Measurements from ENCODE around the gene FANCB. TPM values are rescaled to one million over a fixed set of nuclear protein-coding genes. Genes with fewer than 3 reads are reported as not detected.

FANCB gene
- total RNA-seq, 2 experiments from 2014 or later, result 10.9 to 14.7 TPM

GRCh38 chrX:14825851-14826250 is 47.0 kb downstream of the FANCB start:
- Mint-ChIP-seq H3K27me3 (no peaks in the 10 kb centered on the region), H3K27ac (no peak overlapping the region), H3K4me3 (no peak overlapping the region), H3K9me3 (no peaks in the 10 kb centered on the region), H3K36me3 (ENCODE audit: low read depth) (no peaks in the 10 kb centered on the region), H3K4me1 (no peaks in the 10 kb centered on the region)
- CTCF ChIA-PET, result no interaction called here
- DNase-seq, result no peak
- POLR2A ChIA-PET, result no interaction called here

GRCh38 chrX:14819769-14820168 is 53.1 kb downstream of the FANCB start:
- H3K36me3 Mint-ChIP-seq (ENCODE audit: low read depth), result no peaks in the 10 kb centered on the region
- no peak overlapping the region for H3K27ac Mint-ChIP-seq
- no peaks in the 10 kb centered on the region for H3K27me3 Mint-ChIP-seq
- ChIA-PET CTCF (interaction anchor here (1.2 kb wide), 1 partner anchor 42 kb away, joined by 3 read pairs; no protein-coding TSS in a partner anchor), POLR2A (no interaction called here)
- no peaks in the 10 kb centered on the region for H3K4me1 Mint-ChIP-seq
- no peak for DNase-seq
- H3K4me3 Mint-ChIP-seq, result no peak overlapping the region
- H3K9me3 Mint-ChIP-seq, result no peaks in the 10 kb centered on the region

GRCh38 chrX:14817571-14817970 is 55.3 kb downstream of the FANCB start:
- ChIA-PET CTCF (no interaction called here), POLR2A (no interaction called here)
- Mint-ChIP-seq H3K27me3 (no peaks in the 10 kb centered on the region), H3K4me3 (no peak overlapping the region), H3K9me3 (no peaks in the 10 kb centered on the region), H3K27ac (no peak overlapping the region), H3K36me3 (ENCODE audit: low read depth) (no peaks in the 10 kb centered on the region), H3K4me1 (no peaks in the 10 kb centered on the region)
- DNase-seq, result no peak

GRCh38 chrX:14802943-14803710 is 69.7 kb downstream of the FANCB start:
- ChIA-PET CTCF (no interaction called here), POLR2A (no interaction called here)
- no peak for DNase-seq
- H3K9me3 Mint-ChIP-seq, result peaks cover 7% of the 10 kb centered on the region
- no peaks in the 10 kb centered on the region for H3K27me3 Mint-ChIP-seq
- H3K27ac Mint-ChIP-seq, result no peak overlapping the region
- H3K4me1 Mint-ChIP-seq, result peaks cover 7% of the 10 kb centered on the region
- no peak overlapping the region for H3K4me3 Mint-ChIP-seq
- peaks cover 2% of the 10 kb centered on the region for H3K36me3 Mint-ChIP-seq (ENCODE audit: low read depth)

GRCh38 chrX:14801136-14801535 is 71.7 kb downstream of the FANCB start:
- H3K4me1 Mint-ChIP-seq, result peaks cover 7% of the 10 kb centered on the region
- ChIA-PET POLR2A (no interaction called here), CTCF (no interaction called here)
- DNase-seq, result no peak
- peaks cover 7% of the 10 kb centered on the region for H3K9me3 Mint-ChIP-seq
- H3K27ac Mint-ChIP-seq, result no peak overlapping the region
- H3K36me3 Mint-ChIP-seq (ENCODE audit: low read depth), result peaks cover 2% of the 10 kb centered on the region
- H3K27me3 Mint-ChIP-seq, result no peaks in the 10 kb centered on the region
- H3K4me3 Mint-ChIP-seq, result no peak overlapping the region

- CTCF ChIA-PET, result no interaction called here
Observed at GRCh38 chrX:14798805-14799397, 74.0 kb downstream of the FANCB start.

More at GRCh38 chrX:14798805-14799397, 74.0 kb downstream of the FANCB start:
- Mint-ChIP-seq H3K9me3 (peaks cover 3% of the 10 kb centered on the region), H3K4me3 (no peak overlapping the region), H3K27ac (no peak overlapping the region), H3K36me3 (ENCODE audit: low read depth) (peaks cover 3% of the 10 kb centered on the region), H3K27me3 (no peaks in the 10 kb centered on the region), H3K4me1 (peaks cover 7% of the 10 kb centered on the region)
- POLR2A ChIA-PET, result no interaction called here
- no peak for DNase-seq

Other genes with a start within 250 kb of the FANCB start
- 10 to 100 TPM; 14.6 to 16.5 TPM for gene MOSPD2, start 352 bp upstream of the FANCB start, total RNA-seq

All from activated CD4-positive, alpha-beta T cell treated with anti-CD3 and anti-CD28 coated beads, Interleukin-2, amount 10 ng/mL, durations not matched to agents 7 days and 5 days (primary cell).